MM.1S (cell line): Measurements from ENCODE around the gene COL28A1.

Source experiments
- DNase-seq: peaks from one replicate; pipeline ENCODE4 v3.0.0-alpha.2; 2015
- H2AFZ ChIP-seq: fragments of 300-600 bp; sonication (generic); 2 replicates; pipeline ENCODE4 v1.6.0; 2016; ENCODE audit warnings: antibody characterized with exemption, low read length
- H3F3A ChIP-seq: fragments of 300-600 bp; sonication (generic); 2 replicates; pipeline ENCODE4 v1.6.1; 2016; ENCODE audit warnings: mild to moderate bottlenecking, antibody characterized with exemption, low read length, moderate library complexity, mixed read lengths; ENCODE audit not compliant: insufficient read depth
- H3K27ac ChIP-seq: fragments of 300-600 bp; sonication (generic); 2 replicates; pipeline ENCODE4 v1.5.1; 2016; ENCODE audit warnings: mild to moderate bottlenecking, low read length
- H3K27me3 ChIP-seq: fragments of 300-600 bp; sonication (generic); replicated peaks from 2 replicates; pipeline ENCODE4 v1.6.0; 2016; ENCODE audit warnings: low read length; ENCODE audit not compliant: insufficient read depth
- H3K36me3 ChIP-seq: fragments of 300-600 bp; sonication (generic); replicated peaks from 2 replicates; pipeline ENCODE4 v1.6.1; 2016; ENCODE audit warnings: mild to moderate bottlenecking, low read length, mixed read lengths; ENCODE audit not compliant: insufficient read depth
- H3K4me1 ChIP-seq: fragments of 300-600 bp; sonication (generic); 2 replicates; pipeline ENCODE4 v1.6.1; 2016; ENCODE audit warnings: low read length, mixed read lengths
- H3K4me2 ChIP-seq: fragments of 300-600 bp; sonication (generic); 2 replicates; pipeline ENCODE4 v1.6.0; 2016; ENCODE audit warnings: low read depth, low read length
- H3K4me3 ChIP-seq: fragments of 300-600 bp; sonication (generic); 2 replicates; pipeline ENCODE4 v1.5.1; 2016; ENCODE audit warnings: low read length, mixed read lengths
- H3K79me2 ChIP-seq: fragments of 300-600 bp; sonication (generic); 2 replicates; pipeline ENCODE4 v1.6.1; 2016; ENCODE audit warnings: mixed run types, low read length, mixed read lengths
- H3K9ac ChIP-seq: fragments of 300-600 bp; sonication (generic); 2 replicates; pipeline ENCODE4 v1.6.1; 2016; ENCODE audit warnings: low read length, mixed read lengths
- H3K9me2 ChIP-seq: fragments of 300-600 bp; sonication (generic); replicated peaks from 2 replicates; pipeline ENCODE4 v1.6.1; 2016; ENCODE audit warnings: mild to moderate bottlenecking, low read length, mixed read lengths; ENCODE audit not compliant: insufficient read depth
- H3K9me3 ChIP-seq: fragments of 300-600 bp; sonication (generic); replicated peaks from 2 replicates; pipeline ENCODE4 v1.6.1; 2016; ENCODE audit warnings: mild to moderate bottlenecking, low read length, mixed read lengths; ENCODE audit not compliant: insufficient read depth
- H4K20me1 ChIP-seq: fragments of 300-600 bp; sonication (generic); 2 replicates; pipeline ENCODE4 v1.6.1; 2016; ENCODE audit warnings: mild to moderate bottlenecking, low read length, moderate library complexity, mixed read lengths; ENCODE audit not compliant: insufficient read depth
- CTCF ChIP-seq: fragments of 300-600 bp; sonication (generic); IDR thresholded peaks from 2 replicates; pipeline ENCODE4 v1.5.1; 2016; ENCODE audit warnings: antibody characterized with exemption, low read length, mixed read lengths
- EZH2 ChIP-seq: fragments of 300-600 bp; sonication (generic); optimal IDR thresholded peaks from 2 replicates; pipeline ENCODE3; 2017; ENCODE audit warnings: low read depth, mild to moderate bottlenecking, antibody characterized with exemption, low read length, mixed read lengths
- EZH2phosphoT487 ChIP-seq: fragments of 300-600 bp; sonication (generic); IDR thresholded peaks from 2 replicates; pipeline ENCODE4 v1.6.1; 2018; ENCODE audit warnings: antibody characterized with exemption, low read length

The COL28A1 gene

DNA sequence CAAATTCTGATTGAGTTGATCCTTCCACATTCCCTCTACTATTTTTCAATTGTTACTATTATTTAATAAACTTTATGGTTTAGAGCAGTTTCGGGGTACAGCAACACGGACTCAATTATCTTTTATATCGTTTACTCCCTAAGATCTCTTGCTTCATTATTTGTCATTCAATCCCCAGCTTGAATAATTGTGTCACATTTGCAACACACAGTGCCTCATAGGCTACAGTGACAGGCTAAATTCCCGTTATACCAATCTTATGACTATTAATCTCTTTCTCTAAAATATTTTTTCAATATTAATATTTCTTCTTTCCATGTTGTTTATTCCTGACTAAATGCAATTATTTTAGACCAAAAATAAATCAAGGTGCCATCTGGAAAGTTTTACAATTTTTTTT lies 4.0 kb upstream of the COL28A1 start:
- no peak for DNase-seq
- TF ChIP-seq EZH2phosphoT487 = no peak
- TF ChIP-seq EZH2 = no peak
- TF ChIP-seq CTCF = no peak
- no peaks in the 10 kb centered on the region for H3F3A ChIP-seq

DNA sequence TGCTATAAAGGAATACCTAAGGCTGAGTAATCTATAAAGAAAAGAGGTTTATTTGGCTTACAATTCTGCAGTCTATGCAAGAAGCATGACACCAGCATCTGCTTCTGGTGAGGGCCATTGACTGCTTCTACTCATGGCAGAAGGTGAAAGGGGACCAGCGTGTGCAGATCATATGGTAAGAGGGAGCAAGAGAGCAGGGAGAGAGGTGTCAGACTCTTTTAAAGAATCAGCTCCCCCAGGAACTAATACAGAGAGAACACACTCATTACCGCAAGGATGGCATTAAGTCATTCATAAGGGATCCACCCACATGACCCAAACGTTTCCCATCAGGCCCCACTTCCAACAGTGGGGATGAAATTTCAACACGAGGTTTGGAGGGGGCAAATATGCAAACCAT lies 3.5 kb upstream of the COL28A1 start:
- no peaks in the 10 kb centered on the region for H3K9me3 ChIP-seq
- no peaks in the 10 kb centered on the region for H3F3A ChIP-seq
- no peaks in the 10 kb centered on the region for H3K9me2 ChIP-seq
- H4K20me1 ChIP-seq = no peaks in the 10 kb centered on the region
- DNase-seq = no peak
- H3K9ac ChIP-seq = no peak overlapping the region
- H3K36me3 ChIP-seq = no peaks in the 10 kb centered on the region
- H3K4me2 ChIP-seq = no peak overlapping the region
- no peak overlapping the region for H2AFZ ChIP-seq
- no peaks in the 10 kb centered on the region for H3K27me3 ChIP-seq
- no peaks in the 10 kb centered on the region for H3K4me1 ChIP-seq
- no peak overlapping the region for H3K4me3 ChIP-seq
- no peaks in the 10 kb centered on the region for H3K79me2 ChIP-seq
- no peak for TF ChIP-seq EZH2
- no peak for TF ChIP-seq CTCF
- no peak for TF ChIP-seq EZH2phosphoT487
- H3K27ac ChIP-seq = no peak overlapping the region

More for the DNA sequence above, 4.0 kb upstream of the COL28A1 start:
- no peak overlapping the region for H3K4me2 ChIP-seq
- H4K20me1 ChIP-seq = no peaks in the 10 kb centered on the region
- H3K27ac ChIP-seq = no peak overlapping the region
- H3K36me3 ChIP-seq = no peaks in the 10 kb centered on the region
- no peak overlapping the region for H2AFZ ChIP-seq
- no peak overlapping the region for H3K9ac ChIP-seq
- no peaks in the 10 kb centered on the region for H3K9me3 ChIP-seq
- H3K9me2 ChIP-seq = no peaks in the 10 kb centered on the region
- no peaks in the 10 kb centered on the region for H3K79me2 ChIP-seq
- no peaks in the 10 kb centered on the region for H3K27me3 ChIP-seq
- H3K4me3 ChIP-seq = no peak overlapping the region
- no peaks in the 10 kb centered on the region for H3K4me1 ChIP-seq

- Histone ChIP-seq H3K36me3 (no peaks in the 10 kb centered on the region), H3K9ac (no peak overlapping the region), H3K9me2 (no peaks in the 10 kb centered on the region), H3K9me3 (no peaks in the 10 kb centered on the region), H3K4me3 (no peak overlapping the region), H3K79me2 (no peaks in the 10 kb centered on the region), H3K27ac (no peak overlapping the region), H3K4me2 (no peak overlapping the region), H3K4me1 (no peaks in the 10 kb centered on the region), H2AFZ (no peak overlapping the region), H4K20me1 (no peaks in the 10 kb centered on the region), H3F3A (no peaks in the 10 kb centered on the region), H3K27me3 (no peaks in the 10 kb centered on the region)
- no peak for TF ChIP-seq CTCF
- TF ChIP-seq EZH2 = no peak
- no peak for DNase-seq
Observed at GRCh38 chr7:7537711-7538110, 2.0 kb upstream of the COL28A1 start.
